Measurements from ENCODE around the gene GNAZ.
"Not testable (repeated sequence)": the region's sequence is repeated elsewhere in the genome, so short reads cannot be mapped to it uniquely, and the experiment has no call there.

Gene GNAZ

GRCh38 chr22:23038902-23039301 lies 31.4 kb upstream of the GNAZ start:
- FAIRE-seq (no peak), DNase-seq (ENCODE audit: extremely low spot score, insufficient read length, low read depth) (no peak)

- FAIRE-seq = no peak
- DNase-seq (ENCODE audit: extremely low spot score, insufficient read length, low read depth) = no peak
These were observed 28.1 kb upstream of the GNAZ start for GRCh38 chr22:23042179-23042578.

- DNase-seq (ENCODE audit: extremely low spot score, insufficient read length, low read depth) (no peak), FAIRE-seq (no peak)
These were observed 25.7 kb upstream of the GNAZ start for GRCh38 chr22:23044570-23044969.

- DNase-seq (ENCODE audit: extremely low spot score, insufficient read length, low read depth) = no peak
- FAIRE-seq = no peak
These were observed 24.9 kb upstream of the GNAZ start for GRCh38 chr22:23045461-23045860.

GRCh38 chr22:23047265-23047664 lies 23.1 kb upstream of the GNAZ start:
- DNase-seq (ENCODE audit: extremely low spot score, insufficient read length, low read depth) (no peak), FAIRE-seq (no peak)

GRCh38 chr22:23047742-23048141 lies 22.6 kb upstream of the GNAZ start:
- no peak for FAIRE-seq
- DNase-seq (ENCODE audit: extremely low spot score, insufficient read length, low read depth) = no peak

- DNase-seq (ENCODE audit: extremely low spot score, insufficient read length, low read depth); FAIRE-seq: not testable (repeated sequence)
These were observed 19.8 kb upstream of the GNAZ start for GRCh38 chr22:23050546-23050945.

DNA sequence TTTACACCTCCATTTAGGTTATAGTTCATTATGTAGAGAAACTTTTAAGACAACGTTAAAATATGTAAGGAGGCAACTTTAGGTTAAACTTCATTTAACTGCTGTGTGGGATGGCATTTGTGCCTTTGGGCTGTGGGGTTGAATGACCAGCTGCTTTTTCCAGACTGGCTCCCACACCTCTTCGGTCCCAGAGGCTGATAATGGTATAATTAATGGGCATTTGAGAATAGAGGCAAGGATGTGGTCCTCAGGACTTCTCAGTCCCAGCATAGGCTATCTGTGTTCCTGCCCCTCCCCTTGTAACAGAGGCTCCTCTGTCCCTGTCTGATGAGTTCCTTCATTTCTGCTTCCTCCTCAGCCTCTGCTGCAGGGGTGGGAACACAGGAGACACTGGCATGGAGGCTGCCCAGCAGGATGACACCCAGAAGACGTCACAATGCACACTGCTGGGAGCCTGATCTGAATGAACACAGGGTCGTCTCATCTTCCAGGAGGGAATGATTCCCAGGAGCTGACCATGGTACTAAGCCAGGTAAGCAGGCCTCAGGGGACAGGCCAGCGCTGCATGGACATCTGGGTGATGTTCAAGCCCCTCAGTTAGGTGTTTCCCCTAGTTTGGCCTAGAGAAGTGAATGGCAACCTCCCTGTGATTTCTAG lies 17.1 kb upstream of the GNAZ start:
- FAIRE-seq (peak; percentile 49), DNase-seq (ENCODE audit: extremely low spot score, insufficient read length, low read depth) (no peak)

DNA sequence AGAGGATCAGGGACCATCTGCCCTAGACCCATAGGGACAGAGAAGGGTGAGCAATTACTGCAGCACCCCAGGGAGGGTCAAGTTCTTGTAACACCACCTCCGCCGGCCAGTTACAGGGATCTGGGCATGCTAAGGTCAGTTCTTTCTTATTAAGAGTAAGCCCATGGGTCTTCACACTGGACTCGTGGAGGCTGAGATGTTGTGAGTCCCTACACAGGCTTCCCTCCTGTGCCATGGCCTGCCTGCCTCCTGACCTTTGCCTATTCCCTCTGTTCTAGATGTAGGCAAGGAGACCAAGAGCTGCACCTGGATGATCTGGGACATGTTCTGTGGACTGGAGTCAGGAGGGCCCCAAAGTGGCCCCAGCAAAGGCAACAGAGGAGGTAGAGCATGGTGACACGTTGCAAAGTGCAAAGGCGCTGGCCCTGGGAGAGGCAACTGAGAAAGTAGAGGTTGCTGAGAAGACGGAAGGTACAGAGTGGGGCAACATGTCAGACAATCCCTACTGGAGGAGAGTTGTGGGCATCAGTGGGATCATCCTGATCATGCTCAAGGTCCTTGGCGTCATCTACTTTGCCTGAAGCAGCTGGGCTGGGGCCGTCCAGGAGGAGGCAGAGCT lies 16.3 kb upstream of the GNAZ start:
- DNase-seq (ENCODE audit: extremely low spot score, insufficient read length, low read depth) (no peak), FAIRE-seq (no peak)

DNA sequence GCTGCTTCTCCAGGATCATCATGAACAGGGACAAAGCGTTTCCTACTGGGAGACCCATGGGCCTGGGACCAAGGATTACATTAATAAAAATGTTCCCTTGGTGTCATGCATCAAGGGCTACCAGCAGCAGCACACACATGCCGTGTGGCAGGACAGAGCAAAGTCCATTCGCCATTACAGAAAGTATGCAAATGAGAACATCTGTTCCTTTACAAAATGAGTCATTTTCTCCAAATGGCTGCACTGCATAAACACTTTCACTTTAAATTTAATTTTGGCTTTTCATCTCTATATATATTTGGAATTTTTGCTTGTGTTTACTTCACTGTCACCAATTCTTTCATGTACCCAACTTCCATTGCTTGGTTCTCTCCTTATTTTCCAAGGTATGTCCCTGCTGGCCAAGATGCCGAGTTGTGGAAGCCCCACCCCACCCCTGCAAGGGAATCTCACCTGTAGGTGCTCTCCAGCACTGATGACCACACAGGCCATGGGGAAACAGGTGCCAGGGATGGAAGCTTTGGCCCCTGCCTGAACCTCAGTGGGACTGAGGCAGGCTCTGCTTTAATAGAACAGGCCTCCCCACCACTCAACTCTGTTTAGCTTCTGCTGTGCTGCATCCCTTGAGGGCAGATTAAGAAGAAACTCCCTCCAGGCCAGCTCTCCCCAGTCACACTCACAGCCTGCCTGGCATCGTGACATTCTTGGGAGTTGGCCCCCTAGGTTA lies 15.6 kb upstream of the GNAZ start:
- FAIRE-seq = peak; percentile 86
- DNase-seq (ENCODE audit: extremely low spot score, insufficient read length, low read depth) = peak; percentile 58

- FAIRE-seq = no peak
- DNase-seq (ENCODE audit: extremely low spot score, insufficient read length, low read depth) = no peak
These were observed 14.7 kb upstream of the GNAZ start for GRCh38 chr22:23055449-23056179.

- no peak for DNase-seq (ENCODE audit: extremely low spot score, insufficient read length, low read depth)
- no peak for FAIRE-seq
These were observed 13.0 kb upstream of the GNAZ start for GRCh38 chr22:23057331-23057730.

DNA sequence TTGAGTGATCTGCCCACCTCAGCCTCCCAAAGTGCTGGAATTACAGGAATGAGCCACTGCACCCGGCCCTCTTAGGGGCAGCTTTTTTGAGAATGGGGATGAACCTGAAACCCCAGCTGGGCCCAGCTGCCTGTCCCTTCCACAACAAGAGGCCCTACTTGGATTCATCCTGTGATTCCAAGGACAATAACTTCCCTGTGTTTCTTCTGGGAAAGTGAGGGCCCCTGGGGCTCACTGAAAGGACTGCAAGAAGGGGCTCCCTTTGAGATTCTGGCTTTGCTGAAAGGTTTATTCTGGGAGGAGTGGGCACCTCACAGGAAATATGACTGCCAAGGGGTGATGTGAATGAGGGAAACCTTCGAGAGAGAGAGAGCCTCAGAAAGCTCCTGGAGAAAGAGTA lies 12.3 kb upstream of the GNAZ start:
- FAIRE-seq (no peak), DNase-seq (ENCODE audit: extremely low spot score, insufficient read length, low read depth) (no peak)

- FAIRE-seq (no peak), DNase-seq (ENCODE audit: extremely low spot score, insufficient read length, low read depth) (no peak)
These were observed 11.6 kb upstream of the GNAZ start for GRCh38 chr22:23058481-23059283.

GRCh38 chr22:23059284-23059948 lies 10.9 kb upstream of the GNAZ start:
- FAIRE-seq = no peak
- no peak for DNase-seq (ENCODE audit: extremely low spot score, insufficient read length, low read depth)

GRCh38 chr22:23060612-23061400 lies 9.5 kb upstream of the GNAZ start:
- DNase-seq (ENCODE audit: extremely low spot score, insufficient read length, low read depth) (no peak), FAIRE-seq (no peak)

DNA sequence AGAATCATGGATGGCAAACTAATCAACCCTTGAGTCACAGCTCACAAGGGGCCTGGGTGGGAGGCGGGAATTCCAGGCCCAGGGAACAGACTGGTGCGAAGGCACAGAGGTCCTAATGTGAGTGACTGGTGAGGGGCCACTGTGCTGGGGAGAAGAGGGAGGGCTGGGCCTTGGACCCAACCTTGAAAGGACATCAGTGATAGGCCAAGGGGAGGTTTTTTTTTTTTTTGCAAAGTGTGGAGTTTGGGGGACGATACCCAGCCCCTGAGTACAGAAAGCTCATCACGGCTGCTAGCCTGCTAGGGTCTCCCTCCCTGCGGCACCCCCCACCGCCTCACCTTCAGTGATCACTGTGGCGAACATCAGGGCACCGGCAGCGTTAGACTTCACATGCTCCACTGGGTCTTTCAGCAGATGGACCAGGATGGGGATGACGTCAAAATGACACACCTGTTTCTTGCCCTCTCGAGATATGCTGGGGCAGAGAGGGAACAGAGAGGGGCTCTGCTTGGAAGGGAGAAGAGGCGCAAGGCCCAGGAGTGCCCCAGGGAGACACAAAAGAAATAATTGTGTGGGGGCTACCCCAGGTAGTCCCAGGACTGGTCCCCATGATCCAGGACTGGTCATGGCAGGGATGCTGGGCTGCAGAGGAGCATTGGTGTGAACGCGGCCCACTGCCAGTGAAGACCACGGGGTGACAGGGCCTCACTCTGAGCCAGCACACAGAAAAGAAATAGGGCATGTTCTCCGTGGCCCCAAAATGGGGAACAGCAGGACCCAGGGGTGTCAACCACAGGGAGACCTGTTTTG lies 8.6 kb upstream of the GNAZ start:
- FAIRE-seq = no peak

More for the DNA sequence above, 8.6 kb upstream of the GNAZ start:
- DNase-seq (ENCODE audit: extremely low spot score, insufficient read length, low read depth) = no peak

All from GM18507 (cell line).